ENCODE results near the gene MDC1.

DNA sequence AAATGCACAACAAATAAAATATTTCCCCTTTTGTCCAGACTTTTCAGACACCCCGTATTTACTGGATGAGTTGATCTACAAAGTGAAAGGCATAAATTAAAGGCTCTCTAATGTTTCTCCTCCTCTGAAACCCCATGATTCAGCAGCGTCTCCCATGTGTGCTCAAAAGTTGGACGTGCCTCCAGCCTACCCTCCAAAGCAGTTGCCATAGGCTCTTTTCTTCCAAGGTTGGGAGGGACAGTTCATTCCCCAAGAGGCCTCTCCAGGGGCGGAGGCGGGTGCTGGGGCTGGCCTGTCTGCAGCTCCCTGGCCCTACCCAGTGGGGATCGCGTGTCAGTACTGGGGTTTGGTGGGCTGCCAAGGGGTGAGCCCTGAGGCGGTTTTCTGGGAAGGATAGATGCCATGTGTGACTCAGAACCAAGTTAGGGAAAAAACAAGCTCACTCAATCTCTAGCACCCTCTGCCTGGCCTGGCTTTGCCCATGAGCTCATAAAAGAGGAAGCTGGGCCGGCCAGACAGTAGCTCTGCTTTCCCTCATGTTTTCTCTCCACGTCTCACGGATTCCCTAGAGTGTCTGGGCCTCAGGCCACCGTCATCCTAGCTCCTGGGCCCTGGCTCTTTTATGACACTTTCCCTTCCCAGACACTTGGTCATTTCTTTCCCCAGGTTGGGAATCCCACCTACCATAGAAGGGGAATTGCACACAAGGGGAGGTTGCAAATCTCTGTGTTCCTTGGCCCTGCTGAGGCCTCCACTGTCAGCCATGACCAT is 35.3 kb upstream of the MDC1 start:
- no peak for TF ChIP-seq EZH2 (IDR thresholded peaks at IDR 0.05; ENCODE audit: insufficient read depth, poor library complexity, severe bottlenecking)
- TF ChIP-seq EZH2phosphoT487 (IDR thresholded peaks at IDR 0.05; ENCODE audit: insufficient read depth, low read depth): no peak
